Stimulated activated CD8-positive, alpha-beta memory T cell treated with anti-CD3 and anti-CD28 coated beads, Interleukin-4, amount 100 ng/mL, for 24 hours (primary cell): ENCODE data around the gene BTBD6.
"Not testable (repeated sequence)": the region's sequence is repeated elsewhere in the genome, so short reads cannot be mapped to it uniquely, and the experiment has no call there.

Source experiments
- DNase-seq: peaks from one replicate; pipeline ENCODE4 v3.0.0-alpha.2; 2020; ENCODE audit warnings: low read depth

Gene BTBD6

GRCh38 chr14:105269405-105269804 lies 21.1 kb downstream of the BTBD6 start:
- no peak for DNase-seq

- DNase-seq = no peak
Observed at GRCh38 chr14:105271224-105271890, 23.0 kb downstream of the BTBD6 start.

GRCh38 chr14:105272623-105273022 lies 24.3 kb downstream of the BTBD6 start:
- DNase-seq = no peak

DNA sequence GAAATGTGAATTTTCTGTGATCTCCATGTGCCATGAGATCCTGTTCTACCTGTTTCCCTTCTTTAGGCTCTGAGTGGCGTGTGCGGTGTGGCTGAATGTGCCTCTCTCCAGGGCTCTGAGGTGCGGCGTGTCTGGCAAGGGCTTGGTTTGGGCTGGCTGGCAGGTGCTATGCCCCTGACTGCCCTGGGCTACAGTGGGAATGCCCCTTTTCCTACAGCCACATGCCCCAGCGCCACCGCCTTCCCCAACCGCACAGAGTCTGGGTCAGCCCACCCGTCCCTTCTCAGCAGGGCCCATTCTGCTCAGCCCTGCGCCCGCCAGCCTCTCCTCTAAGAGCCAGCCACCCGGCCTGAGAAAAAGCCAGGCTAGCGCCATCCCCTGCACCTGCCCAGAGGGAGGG lies 24.7 kb downstream of the BTBD6 start:
- no peak for DNase-seq

- DNase-seq = no peak
Observed at GRCh38 chr14:105274637-105275036, 26.3 kb downstream of the BTBD6 start.

GRCh38 chr14:105275267-105275946 lies 27.1 kb downstream of the BTBD6 start:
- DNase-seq = no peak

DNA sequence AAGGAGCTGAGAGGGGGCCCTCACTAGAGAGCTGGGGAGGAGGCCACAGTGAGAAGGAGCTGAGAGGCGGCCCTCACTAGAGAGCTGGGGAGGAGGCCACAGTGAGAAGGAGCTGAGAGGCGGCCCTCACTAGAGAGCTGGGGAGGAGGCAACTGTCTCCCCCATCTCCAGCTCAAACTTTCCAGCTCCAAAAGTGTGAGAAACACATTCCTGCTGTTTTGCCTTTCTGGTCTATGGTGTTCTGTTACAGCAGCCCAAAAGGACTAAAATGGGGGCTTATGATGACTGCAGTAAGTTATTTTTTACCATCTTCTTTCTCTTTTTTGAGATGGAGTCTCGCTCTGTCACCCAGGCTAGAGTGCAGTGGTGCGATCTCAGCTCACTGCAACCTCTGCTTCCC lies 29.1 kb downstream of the BTBD6 start:
- not testable (repeated sequence) for DNase-seq

- DNase-seq = no peak
Observed at GRCh38 chr14:105279642-105280361, 31.5 kb downstream of the BTBD6 start.

- no peak for DNase-seq
Observed at GRCh38 chr14:105280525-105280924, 32.2 kb downstream of the BTBD6 start.

DNA sequence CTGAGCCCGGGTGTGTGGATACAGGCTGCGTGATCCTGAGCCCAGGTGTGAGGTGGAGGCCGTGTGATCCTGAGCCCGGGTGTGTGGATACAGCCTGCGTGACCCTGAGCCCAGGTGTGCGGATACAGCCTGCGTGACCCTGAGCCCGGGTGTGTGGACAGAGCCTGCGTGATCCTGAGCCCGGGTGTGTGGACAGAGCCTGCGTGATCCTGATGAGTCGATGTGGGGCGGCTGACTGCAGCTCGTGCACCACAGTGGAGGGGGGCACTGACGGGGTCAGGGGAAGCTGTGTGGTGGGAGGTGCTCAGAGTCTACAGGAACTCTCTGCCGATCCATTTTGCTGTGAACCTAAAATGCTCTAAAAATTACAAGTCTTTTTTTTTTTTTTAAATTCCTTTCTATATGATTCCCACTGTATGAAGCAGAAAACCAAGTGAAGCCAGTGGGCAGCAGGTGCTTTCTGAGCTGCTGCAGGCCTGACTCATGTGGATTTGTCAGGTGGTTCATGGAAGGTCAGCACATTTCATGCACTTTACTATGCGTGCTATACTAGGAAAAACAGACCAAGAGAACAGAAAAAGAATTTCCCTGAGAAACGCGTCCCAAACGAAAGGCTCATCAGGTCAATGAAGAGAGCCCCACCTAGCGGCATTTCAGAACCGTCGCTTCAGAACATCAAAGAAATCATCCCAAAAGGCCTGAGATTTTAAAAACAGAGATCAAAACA lies 33.2 kb downstream of the BTBD6 start:
- DNase-seq = no peak

DNA sequence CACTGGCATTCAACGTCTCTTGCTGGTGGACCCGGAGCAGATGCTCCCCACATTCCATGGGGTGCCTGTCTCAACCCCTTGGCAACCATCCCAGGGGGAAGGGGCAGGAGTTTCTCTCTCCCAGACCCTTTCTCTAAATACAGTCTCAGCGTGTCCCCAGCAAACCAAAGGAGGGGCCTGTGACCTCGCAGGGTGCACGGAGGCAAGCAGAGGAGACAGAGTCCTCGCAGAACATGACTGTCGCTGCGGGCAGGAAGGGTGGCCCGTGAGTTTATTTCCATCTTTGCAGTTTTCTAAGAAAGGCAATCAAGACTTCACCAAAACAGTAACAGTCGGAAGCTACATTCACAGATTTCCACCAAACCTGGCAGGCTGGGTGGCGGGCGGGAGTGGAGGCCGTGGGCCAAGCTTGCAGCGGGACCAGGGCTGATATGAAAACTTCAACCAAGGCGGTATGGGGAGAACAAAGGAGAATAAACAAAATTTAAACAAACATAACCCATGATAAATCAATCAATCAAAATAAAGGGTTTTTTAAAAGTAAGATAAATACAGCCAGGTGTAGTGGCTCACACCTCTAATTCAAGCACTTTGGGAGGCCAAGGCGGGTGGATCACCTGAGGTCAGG lies 33.9 kb downstream of the BTBD6 start:
- DNase-seq = no peak

DNA sequence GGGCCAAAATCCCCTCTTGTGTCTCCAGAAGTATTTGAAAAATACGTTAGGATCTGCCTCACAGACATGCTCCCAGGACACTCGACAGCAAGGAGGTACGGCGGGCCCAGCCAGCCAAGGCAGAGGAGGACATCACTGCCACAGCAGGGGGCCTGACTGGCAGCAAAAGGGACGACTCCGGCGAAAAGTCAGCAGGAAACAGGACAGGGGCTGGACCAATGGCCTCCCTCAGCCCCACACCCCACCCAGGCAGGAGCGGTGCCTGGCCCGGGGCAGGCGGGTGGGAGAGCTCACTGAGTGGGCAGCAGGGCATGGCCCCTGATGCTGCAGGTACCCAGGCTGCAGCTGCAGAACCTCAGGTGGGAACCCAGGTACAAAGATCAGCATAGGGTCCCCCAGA lies 34.7 kb downstream of the BTBD6 start:
- DNase-seq = no peak

DNA sequence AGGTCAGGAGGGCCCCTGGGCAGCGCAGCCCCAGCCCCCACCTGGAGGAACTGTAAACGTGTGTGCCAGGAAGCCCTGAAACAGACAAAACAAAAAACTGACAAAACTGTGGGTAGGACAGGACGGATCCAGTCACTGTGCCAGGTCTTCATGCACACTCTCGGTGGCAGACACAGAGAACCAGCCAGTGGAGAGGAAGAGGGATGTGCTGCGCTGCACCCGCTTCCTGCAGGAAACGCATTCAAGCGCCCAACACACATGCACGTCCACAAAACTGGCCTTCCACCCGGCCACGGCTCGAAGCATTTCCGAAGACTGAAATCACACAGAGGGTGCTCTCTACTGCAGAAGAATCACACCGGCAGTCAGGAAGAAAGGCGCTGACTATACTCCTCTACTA lies 35.6 kb downstream of the BTBD6 start:
- no peak for DNase-seq

DNA sequence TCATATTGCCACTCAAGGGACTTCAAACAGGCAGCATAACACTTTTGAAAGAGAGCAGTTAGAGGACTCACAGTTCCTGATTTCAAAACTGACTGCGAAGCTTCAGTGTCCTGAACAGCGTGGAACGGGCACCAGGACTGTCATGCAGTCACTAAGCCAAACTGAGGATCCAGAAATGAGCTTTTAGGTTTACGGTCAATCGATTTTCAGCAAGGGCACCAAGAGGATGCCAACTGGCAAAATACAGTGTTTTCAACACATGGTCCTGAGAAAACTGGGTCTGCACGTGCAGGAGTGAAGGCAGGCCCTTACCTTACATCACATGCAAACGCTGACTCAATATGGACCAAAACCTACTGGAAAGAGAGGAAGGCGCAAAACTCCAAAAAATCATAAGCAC lies 36.8 kb downstream of the BTBD6 start:
- no peak for DNase-seq

GRCh38 chr14:105286759-105287144 lies 38.4 kb downstream of the BTBD6 start:
- no peak for DNase-seq

- no peak for DNase-seq
Observed at GRCh38 chr14:105287249-105288102, 39.1 kb downstream of the BTBD6 start.

DNA sequence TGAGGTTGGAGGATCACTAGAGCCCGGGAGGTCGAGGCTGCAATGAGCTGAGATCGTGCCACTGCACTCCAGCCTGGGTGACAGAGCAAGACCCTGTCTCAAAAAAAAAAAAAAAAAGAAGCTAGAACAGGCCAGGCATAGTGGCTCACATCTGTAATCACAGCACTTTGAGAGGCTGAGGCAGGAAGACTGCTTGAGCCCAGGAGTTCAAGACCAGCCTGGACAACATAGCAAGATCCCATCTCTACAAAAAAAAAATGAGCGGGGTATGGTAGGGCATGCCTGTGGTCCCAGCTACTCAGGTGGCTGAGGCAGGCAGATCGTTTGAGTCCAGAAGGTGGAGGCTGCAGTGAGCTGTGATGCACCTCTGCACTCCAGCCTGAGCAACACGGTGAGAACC lies 40.6 kb downstream of the BTBD6 start:
- DNase-seq = not testable (repeated sequence)

DNA sequence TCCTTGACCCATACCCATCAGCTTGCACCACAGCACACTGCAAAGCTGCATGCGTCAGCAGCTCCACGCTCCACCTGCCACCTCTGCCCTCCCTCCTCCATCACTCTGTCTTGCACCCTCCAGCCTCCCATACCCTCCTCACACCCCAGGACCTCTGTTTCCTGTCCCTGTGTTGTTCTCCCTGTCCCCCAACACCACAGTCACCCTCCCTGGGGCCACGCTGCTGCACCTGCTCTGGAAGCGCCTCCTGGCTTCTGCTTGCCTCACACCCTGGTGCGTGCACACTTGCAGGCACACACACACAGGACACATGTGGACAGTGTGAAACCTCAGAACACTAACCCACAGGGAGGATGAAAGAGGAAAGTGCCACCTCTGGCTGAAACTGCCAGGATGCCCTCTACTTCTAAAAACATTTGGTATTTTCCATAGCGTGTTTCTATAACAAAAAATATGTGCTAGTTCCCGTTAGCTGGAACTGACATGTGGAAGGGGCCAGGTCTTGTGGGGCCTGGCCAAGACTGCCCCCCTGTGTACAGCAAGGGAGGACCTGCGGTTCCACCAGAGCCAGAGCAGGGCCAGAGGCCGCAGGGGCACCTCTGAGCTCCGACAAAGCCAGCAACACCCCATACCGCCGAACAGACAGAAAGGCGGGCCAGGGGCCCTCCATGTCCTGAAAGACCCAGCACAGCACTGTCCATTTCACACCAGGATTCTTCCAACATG lies 42.5 kb downstream of the BTBD6 start:
- no peak for DNase-seq

DNA sequence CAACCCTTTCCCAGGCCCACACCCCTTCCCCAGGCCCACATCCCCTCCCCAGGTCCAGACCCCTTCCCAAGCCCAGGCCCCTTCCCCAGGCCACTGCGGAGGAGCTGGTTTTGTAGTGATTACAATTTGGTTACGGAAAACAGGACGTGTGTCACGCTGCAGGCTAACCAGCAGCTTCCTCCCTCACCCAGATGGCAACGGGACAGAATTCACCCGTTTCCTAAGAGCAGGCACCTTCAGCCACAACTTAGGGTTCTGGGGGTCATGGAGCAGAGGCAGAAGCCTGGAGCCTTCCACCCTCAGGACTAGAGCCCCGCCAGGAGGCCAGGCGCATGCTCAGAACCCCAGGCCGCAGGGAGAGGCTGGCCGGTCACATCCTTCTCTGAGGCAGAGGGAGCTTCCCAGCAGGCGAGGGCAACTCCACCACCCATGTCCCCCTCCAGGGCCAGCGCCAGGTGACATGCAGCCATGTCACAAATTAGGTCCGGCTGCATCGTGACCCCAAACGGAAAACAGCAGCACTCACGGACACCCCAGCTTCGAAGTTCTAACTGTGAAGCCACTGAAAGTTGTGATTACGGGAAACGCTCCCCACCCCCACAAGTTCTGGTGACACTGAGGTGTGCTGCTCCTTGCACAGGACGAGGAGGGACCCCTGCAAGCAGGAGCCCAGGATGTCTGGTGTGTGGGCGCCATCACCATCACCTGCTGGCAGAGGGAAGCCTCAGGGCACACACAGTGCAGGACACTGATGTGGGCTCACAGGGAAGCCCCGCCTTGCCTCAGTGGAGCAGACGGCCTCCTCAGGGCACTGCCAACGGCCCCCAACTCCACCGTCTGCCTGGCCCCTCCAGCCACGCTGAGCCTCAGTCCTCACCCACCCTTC lies 44.7 kb downstream of the BTBD6 start:
- peak; percentile 38 for DNase-seq
